GM23338 (cell line): ENCODE results near the gene GVQW3.

ENCODE experiments used
- CREB1 ChIP-seq: fragments of 250-450 bp; sonication (Bioruptor Pico); IDR thresholded peaks from 2 replicates; pipeline ENCODE4 v1.5.0; 2020; ENCODE audit warnings: low read depth, mild to moderate bottlenecking, moderate library complexity
- EZH2 ChIP-seq: fragments of 200-600 bp; sonication (generic); IDR thresholded peaks from one replicate; pipeline ENCODE4 v1.8.0; 2017; ENCODE audit warnings: antibody characterized with exemption, mild to moderate bottlenecking, low read depth; ENCODE audit not compliant: unreplicated experiment
- JUNB ChIP-seq: IDR thresholded peaks from one replicate; pipeline ENCODE4 v1.6.1; 2016; ENCODE audit warnings: antibody characterized with exemption; ENCODE audit not compliant: unreplicated experiment
- NANOG ChIP-seq: IDR thresholded peaks from 2 replicates; pipeline ENCODE4 v1.6.1; 2016; ENCODE audit warnings: antibody characterized with exemption, borderline replicate concordance
- POLR2AphosphoS5 ChIP-seq: IDR thresholded peaks from 2 replicates; pipeline ENCODE4 v1.6.1; 2016; ENCODE audit warnings: antibody characterized with exemption, low read depth
- ZNF331 ChIP-seq: fragments of 250-450 bp; sonication (Bioruptor Pico); IDR thresholded peaks from 2 replicates; pipeline ENCODE4 v1.5.0; 2020; ENCODE audit warnings: low read depth, mild to moderate bottlenecking, moderate library complexity
- TF ChIP-seq, protein P1 (sequence below), 2 experiments: fragments of 200-600 bp in 1 of 2; sonication (generic) in 1 of 2; conservative IDR thresholded peaks; 2 replicates each; pipeline versions ENCODE4 v1.5.1 to v1.6.1; 2016 to 2017; ENCODE audit warnings: antibody characterized with exemption in 2 of 2, low read depth in 2 of 2, mild to moderate bottlenecking in 2 of 2, moderate library complexity in 1 of 2
- TF ChIP-seq, protein P2 (sequence below): IDR thresholded peaks from one replicate; pipeline ENCODE4 v1.6.1; 2018; ENCODE audit warnings: antibody characterized with exemption; ENCODE audit not compliant: unreplicated experiment

DNA sequence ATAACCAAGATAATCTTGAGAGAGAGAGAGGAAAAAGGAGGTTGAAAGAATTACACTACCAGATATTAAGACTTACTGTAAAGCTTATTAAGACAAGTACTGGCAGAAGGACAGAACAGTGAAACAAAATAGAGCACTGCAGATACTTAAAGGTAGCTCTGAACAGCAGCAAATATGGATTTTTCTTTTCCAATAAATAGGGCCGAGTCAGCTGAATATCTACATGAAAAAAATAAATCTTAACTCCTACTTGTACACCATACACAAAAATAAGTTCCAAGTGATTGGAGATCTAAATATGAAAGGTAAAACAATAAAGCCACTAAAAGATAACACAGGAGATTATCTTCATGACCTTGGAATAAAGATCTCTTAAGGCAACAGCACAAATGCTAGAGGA lies 12.6 kb upstream of the GVQW3 start:
- TF ChIP-seq, protein P1, sequence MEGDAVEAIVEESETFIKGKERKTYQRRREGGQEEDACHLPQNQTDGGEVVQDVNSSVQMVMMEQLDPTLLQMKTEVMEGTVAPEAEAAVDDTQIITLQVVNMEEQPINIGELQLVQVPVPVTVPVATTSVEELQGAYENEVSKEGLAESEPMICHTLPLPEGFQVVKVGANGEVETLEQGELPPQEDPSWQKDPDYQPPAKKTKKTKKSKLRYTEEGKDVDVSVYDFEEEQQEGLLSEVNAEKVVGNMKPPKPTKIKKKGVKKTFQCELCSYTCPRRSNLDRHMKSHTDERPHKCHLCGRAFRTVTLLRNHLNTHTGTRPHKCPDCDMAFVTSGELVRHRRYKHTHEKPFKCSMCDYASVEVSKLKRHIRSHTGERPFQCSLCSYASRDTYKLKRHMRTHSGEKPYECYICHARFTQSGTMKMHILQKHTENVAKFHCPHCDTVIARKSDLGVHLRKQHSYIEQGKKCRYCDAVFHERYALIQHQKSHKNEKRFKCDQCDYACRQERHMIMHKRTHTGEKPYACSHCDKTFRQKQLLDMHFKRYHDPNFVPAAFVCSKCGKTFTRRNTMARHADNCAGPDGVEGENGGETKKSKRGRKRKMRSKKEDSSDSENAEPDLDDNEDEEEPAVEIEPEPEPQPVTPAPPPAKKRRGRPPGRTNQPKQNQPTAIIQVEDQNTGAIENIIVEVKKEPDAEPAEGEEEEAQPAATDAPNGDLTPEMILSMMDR (conservative IDR thresholded peaks at IDR 0.05; ENCODE audit: low read depth in 2 of 2) = no peak
- TF ChIP-seq POLR2AphosphoS5 (no peak), EZH2 (no peak), JUNB (no peak), ZNF331 (CRISPR knock-in tag) (no peak), NANOG (no peak), CREB1 (no peak)
- TF ChIP-seq, protein P2, sequence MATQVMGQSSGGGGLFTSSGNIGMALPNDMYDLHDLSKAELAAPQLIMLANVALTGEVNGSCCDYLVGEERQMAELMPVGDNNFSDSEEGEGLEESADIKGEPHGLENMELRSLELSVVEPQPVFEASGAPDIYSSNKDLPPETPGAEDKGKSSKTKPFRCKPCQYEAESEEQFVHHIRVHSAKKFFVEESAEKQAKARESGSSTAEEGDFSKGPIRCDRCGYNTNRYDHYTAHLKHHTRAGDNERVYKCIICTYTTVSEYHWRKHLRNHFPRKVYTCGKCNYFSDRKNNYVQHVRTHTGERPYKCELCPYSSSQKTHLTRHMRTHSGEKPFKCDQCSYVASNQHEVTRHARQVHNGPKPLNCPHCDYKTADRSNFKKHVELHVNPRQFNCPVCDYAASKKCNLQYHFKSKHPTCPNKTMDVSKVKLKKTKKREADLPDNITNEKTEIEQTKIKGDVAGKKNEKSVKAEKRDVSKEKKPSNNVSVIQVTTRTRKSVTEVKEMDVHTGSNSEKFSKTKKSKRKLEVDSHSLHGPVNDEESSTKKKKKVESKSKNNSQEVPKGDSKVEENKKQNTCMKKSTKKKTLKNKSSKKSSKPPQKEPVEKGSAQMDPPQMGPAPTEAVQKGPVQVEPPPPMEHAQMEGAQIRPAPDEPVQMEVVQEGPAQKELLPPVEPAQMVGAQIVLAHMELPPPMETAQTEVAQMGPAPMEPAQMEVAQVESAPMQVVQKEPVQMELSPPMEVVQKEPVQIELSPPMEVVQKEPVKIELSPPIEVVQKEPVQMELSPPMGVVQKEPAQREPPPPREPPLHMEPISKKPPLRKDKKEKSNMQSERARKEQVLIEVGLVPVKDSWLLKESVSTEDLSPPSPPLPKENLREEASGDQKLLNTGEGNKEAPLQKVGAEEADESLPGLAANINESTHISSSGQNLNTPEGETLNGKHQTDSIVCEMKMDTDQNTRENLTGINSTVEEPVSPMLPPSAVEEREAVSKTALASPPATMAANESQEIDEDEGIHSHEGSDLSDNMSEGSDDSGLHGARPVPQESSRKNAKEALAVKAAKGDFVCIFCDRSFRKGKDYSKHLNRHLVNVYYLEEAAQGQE = no peak
